Activated naive CD4-positive, alpha-beta T cell treated with Interleukin-2 at 50 U/mL for 16 hours (primary cell): ENCODE results near the gene TRIM65.

Source experiments
- DNase-seq: peaks from one replicate; pipeline ENCODE4 v3.0.0-alpha.2; 2020

TRIM65 gene

GRCh38 chr17:75917141-75917916 lies 20.6 kb upstream of the TRIM65 start:
- no peak for DNase-seq

GRCh38 chr17:75915268-75915667 lies 18.5 kb upstream of the TRIM65 start:
- no peak for DNase-seq

- no peak for DNase-seq
Measured at GRCh38 chr17:75914643-75915267, 18.0 kb upstream of the TRIM65 start.

GRCh38 chr17:75913537-75914210 lies 16.9 kb upstream of the TRIM65 start:
- DNase-seq = no peak

GRCh38 chr17:75910699-75911098 lies 13.9 kb upstream of the TRIM65 start:
- DNase-seq = no peak

- no peak for DNase-seq
Measured at GRCh38 chr17:75909812-75910274, 13.1 kb upstream of the TRIM65 start.

- no peak for DNase-seq
Measured at GRCh38 chr17:75909051-75909811, 12.5 kb upstream of the TRIM65 start.

- no peak for DNase-seq
Measured at GRCh38 chr17:75908201-75908600, 11.4 kb upstream of the TRIM65 start.

- no peak for DNase-seq
Measured at GRCh38 chr17:75906143-75906884, 9.6 kb upstream of the TRIM65 start.

GRCh38 chr17:75904749-75905521 lies 8.2 kb upstream of the TRIM65 start, which contains the start of gene MRPL38:
MRPL38 (minus strand) TSS chr17:75904884; CDS start chr17:75904875, 9 bp downstream.
- DNase-seq = peak; percentile 96

GRCh38 chr17:75902406-75902805 lies 5.7 kb upstream of the TRIM65 start:
- DNase-seq = no peak

- no peak for DNase-seq
Measured at GRCh38 chr17:75901727-75902126, 5.0 kb upstream of the TRIM65 start.

- no peak for DNase-seq
Measured at GRCh38 chr17:75900691-75901533, 4.2 kb upstream of the TRIM65 start.

- DNase-seq = no peak
Measured at GRCh38 chr17:75899767-75900468, 3.2 kb upstream of the TRIM65 start.

- DNase-seq = no peak
Measured at GRCh38 chr17:75899353-75899752, 2.6 kb upstream of the TRIM65 start.

GRCh38 chr17:75898791-75899190 lies 2.0 kb upstream of the TRIM65 start:
- no peak for DNase-seq

- no peak for DNase-seq
Measured at GRCh38 chr17:75898065-75898464, 1.3 kb upstream of the TRIM65 start.

- DNase-seq = no peak
Measured at GRCh38 chr17:75897160-75898019, 639 bp upstream of the TRIM65 start.
